HepG2 (cell line): Measurements from ENCODE around the gene DCST2. TPM values are rescaled to one million over a fixed set of nuclear protein-coding genes. Genes with fewer than 3 reads are reported as not detected.

Source experiments
- AGO2 ChIP-seq: fragments of 200-400 bp; formaldehyde crosslinking; optimal IDR thresholded peaks from 2 replicates; pipeline ENCODE3; 2017; ENCODE audit warnings: mild to moderate bottlenecking, low read depth, low read length, moderate library complexity
- CCAR2 ChIP-seq: fragments of 200-400 bp; formaldehyde crosslinking; optimal IDR thresholded peaks from 2 replicates; pipeline ENCODE3; 2018; ENCODE audit warnings: low read depth, mild to moderate bottlenecking, low read length, moderate library complexity
- E2F2 ChIP-seq: sonication (generic); formaldehyde crosslinking; IDR thresholded peaks from 2 replicates; pipeline ENCODE4 v1.4.0; 2020; ENCODE audit warnings: missing genetic modification reagents, borderline replicate concordance
- FOXJ3 ChIP-seq: sonication (generic); formaldehyde crosslinking; IDR thresholded peaks from 2 replicates; pipeline ENCODE4 v1.4.0; 2020; ENCODE audit warnings: missing genetic modification reagents, mild to moderate bottlenecking, borderline replicate concordance
- GMEB2 ChIP-seq: IDR thresholded peaks from 2 replicates; pipeline ENCODE4 v1.6.1; 2016; ENCODE audit warnings: missing biosample characterization, missing genetic modification reagents, low read depth
- HMGA1 ChIP-seq: sonication (generic); formaldehyde crosslinking; conservative IDR thresholded peaks from 2 replicates; pipeline ENCODE4 v1.4.0; 2020; ENCODE audit warnings: missing genetic modification reagents
- MAFG ChIP-seq: sonication (generic); formaldehyde crosslinking; IDR thresholded peaks from 2 replicates; pipeline ENCODE4 v1.5.1; 2020; ENCODE audit warnings: mild to moderate bottlenecking, missing genetic modification reagents
- POLR2G ChIP-seq: fragments of 200-400 bp; formaldehyde crosslinking; IDR thresholded peaks from 2 replicates; pipeline ENCODE4 v1.6.1; 2018; ENCODE audit warnings: mild to moderate bottlenecking, low read depth, low read length, moderate library complexity
- SIN3A ChIP-seq: IDR thresholded peaks from 2 replicates; pipeline ENCODE4 v1.6.1; 2011; ENCODE audit warnings: low read depth, mild to moderate bottlenecking, control low read depth, low read length, borderline replicate concordance
- SP2 ChIP-seq: sonication (generic); formaldehyde crosslinking; IDR thresholded peaks from 2 replicates; pipeline ENCODE4 v1.5.1; 2020; ENCODE audit warnings: mild to moderate bottlenecking, missing genetic modification reagents
- TMF1 ChIP-seq: sonication (generic); formaldehyde crosslinking; IDR thresholded peaks from 2 replicates; pipeline ENCODE4 v1.8.1; 2022; ENCODE audit warnings: low read depth, missing genetic modification reagents
- ZBTB7B ChIP-seq: sonication (generic); formaldehyde crosslinking; IDR thresholded peaks from 2 replicates; pipeline ENCODE4 v1.4.0; 2020; ENCODE audit warnings: missing genetic modification reagents
- ZNF282 ChIP-seq: fragments of 450-650 bp; IDR thresholded peaks from 2 replicates; pipeline ENCODE4 v1.6.1; 2018; ENCODE audit not compliant: partially characterized antibody
- ZNF30 ChIP-seq: sonication (generic); formaldehyde crosslinking; IDR thresholded peaks from 2 replicates; pipeline ENCODE4 v1.5.0; 2020; ENCODE audit warnings: mild to moderate bottlenecking, missing genetic modification reagents
- ZNF562 ChIP-seq: sonication (generic); formaldehyde crosslinking; IDR thresholded peaks from 2 replicates; pipeline ENCODE4 v1.8.0; 2022; ENCODE audit warnings: missing genetic modification reagents, borderline replicate concordance
- ZNF652 ChIP-seq: IDR thresholded peaks from 2 replicates; pipeline ENCODE4 v1.6.1; 2016; ENCODE audit warnings: low read depth, borderline replicate concordance
- ZNF713 ChIP-seq: sonication (generic); formaldehyde crosslinking; IDR thresholded peaks from 2 replicates; pipeline ENCODE4 v1.4.0; 2020; ENCODE audit warnings: mild to moderate bottlenecking, missing genetic modification reagents
- ZNF746 ChIP-seq: sonication (generic); formaldehyde crosslinking; IDR thresholded peaks from 2 replicates; pipeline ENCODE4 v1.8.0; 2022; ENCODE audit warnings: mild to moderate bottlenecking, missing genetic modification reagents
- polyA plus RNA-seq, 8 experiments: library from polyadenylated mRNA; depleted of rRNA in 3 of 8; stranded (reverse) in 7 of 8; unstranded in 1 of 8; fragments of >200 nt; fragmentation: Illumina TruSeq in 4 of 8; extraction: Trizol in 4 of 8; gene quantifications; 2 replicates each; pipeline versions ENCODE4 v1.2.1 to v1.2.3, GENCODE V29; 2011 to 2016; ENCODE audit warnings: low read depth in 4 of 8, missing spikeins in 1 of 8, mixed read lengths in 1 of 8; ENCODE audit not compliant: insufficient read depth in 1 of 8
- total RNA-seq, 5 experiments: library from RNA; depleted of rRNA; stranded (reverse); fragments of >200 nt; fragmentation: Illumina TruSeq; extraction: Trizol; gene quantifications; 2 replicates each; pipeline ENCODE4 v1.2.3, GENCODE V29; 2016; ENCODE audit warnings: low read depth in 1 of 5
- TF ChIP-seq, protein P1 (sequence below): sonication (generic); formaldehyde crosslinking; IDR thresholded peaks from 2 replicates; pipeline ENCODE4 v1.5.1; 2020; ENCODE audit warnings: mild to moderate bottlenecking, missing genetic modification reagents
- TF ChIP-seq, protein P2 (sequence below): IDR thresholded peaks from 2 replicates; pipeline ENCODE4 v1.6.1; 2016; ENCODE audit warnings: low read depth, borderline replicate concordance
- TF ChIP-seq, protein P3 (sequence below): IDR thresholded peaks from 2 replicates; pipeline ENCODE4 v1.6.1; 2016; ENCODE audit warnings: mild to moderate bottlenecking
- TF ChIP-seq, protein P4 (sequence below): sonication (generic); formaldehyde crosslinking; IDR thresholded peaks from 2 replicates; pipeline ENCODE4 v1.4.0; 2020; ENCODE audit warnings: mild to moderate bottlenecking, missing genetic modification reagents

The DCST2 gene
- total and polyA plus RNA-seq, 2 of the 13 experiments (the other 11 are each of a cell fraction or from before 2014, with no cell fraction given): 0.74 TPM; not detected in 1

DNA sequence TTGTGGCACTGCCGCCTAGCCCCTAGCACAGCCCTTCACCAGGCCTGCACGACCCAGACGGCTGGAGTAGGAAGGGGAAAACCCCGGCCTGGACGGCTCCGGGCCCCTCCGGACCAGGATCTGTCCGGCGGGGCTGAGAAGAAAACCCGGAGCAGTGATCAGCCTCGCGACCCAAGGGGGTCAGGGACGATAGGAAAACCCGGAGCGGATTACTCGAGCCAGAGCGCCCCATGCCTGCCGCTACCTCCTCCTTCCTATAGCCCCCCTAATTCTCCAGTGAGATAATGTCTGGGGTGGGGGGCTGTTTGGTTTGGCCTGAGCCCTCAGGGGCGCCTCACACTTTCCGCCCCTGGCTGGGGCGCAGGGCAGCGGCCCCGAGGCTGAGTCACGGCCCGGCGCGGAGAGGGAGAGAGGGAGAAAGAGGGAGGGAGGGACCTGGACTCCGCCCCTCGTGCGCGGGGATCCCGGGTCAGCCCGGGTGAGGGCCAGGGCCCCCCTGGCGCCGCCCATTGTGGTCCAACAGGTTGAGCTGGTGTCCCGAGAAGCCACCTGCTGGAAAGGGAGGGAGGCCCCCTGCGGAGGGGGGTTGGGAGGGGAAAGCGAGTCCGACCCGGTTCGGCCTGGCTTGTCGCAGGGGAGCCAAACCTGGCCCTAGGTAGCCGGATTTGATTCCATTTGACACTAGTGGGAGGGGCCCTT is 32.7 kb downstream of the DCST2 start (continued):
- TF ChIP-seq, protein P1, sequence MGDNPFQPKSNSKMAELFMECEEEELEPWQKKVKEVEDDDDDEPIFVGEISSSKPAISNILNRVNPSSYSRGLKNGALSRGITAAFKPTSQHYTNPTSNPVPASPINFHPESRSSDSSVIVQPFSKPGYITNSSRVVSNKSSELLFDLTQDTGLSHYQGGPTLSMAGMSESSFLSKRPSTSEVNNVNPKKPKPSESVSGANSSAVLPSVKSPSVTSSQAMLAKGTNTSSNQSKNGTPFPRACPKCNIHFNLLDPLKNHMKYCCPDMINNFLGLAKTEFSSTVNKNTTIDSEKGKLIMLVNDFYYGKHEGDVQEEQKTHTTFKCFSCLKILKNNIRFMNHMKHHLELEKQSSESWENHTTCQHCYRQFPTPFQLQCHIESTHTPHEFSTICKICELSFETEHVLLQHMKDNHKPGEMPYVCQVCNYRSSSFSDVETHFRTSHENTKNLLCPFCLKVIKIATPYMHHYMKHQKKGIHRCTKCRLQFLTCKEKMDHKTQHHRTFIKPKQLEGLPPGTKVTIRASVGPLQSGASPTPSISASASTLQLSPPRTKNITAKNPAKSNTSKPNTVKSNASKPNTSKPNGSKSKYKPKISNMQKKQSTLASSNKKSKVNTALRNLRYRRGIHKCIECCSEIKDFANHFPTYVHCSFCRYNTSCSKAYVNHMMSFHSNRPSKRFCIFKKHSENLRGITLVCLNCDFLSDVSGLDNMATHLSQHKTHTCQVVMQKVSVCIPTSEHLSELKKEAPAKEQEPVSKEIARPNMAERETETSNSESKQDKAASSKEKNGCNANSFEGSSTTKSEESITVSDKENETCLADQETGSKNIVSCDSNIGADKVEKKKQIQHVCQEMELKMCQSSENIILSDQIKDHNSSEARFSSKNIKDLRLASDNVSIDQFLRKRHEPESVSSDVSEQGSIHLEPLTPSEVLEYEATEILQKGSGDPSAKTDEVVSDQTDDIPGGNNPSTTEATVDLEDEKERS (CRISPR knock-in tag): no peak
- TF ChIP-seq TMF1 (CRISPR knock-in tag) (peak; percentile 47), SIN3A (peak; percentile 79), ZNF746 (peak; percentile 99), SP2 (CRISPR knock-in tag) (no peak; the same call in 1 of the 2 replicates), ZNF713 (CRISPR knock-in tag) (0 out of 2 replicates have a peak, but pooled peaks have one; percentile 68), POLR2G (peak; percentile 81), ZNF30 (CRISPR knock-in tag) (no peak), HMGA1 (CRISPR knock-in tag) (no peak), ZNF282 (no peak), ZBTB7B (CRISPR knock-in tag) (peak; percentile 94), MAFG (CRISPR knock-in tag) (no peak), ZNF562 (CRISPR knock-in tag) (no peak), ZNF652 (CRISPR knock-in tag) (peak; percentile 10; the same call in 1 of the 2 replicates), GMEB2 (no peak), CCAR2 (peak; percentile 94), E2F2 (CRISPR knock-in tag) (no peak), AGO2 (peak; percentile 96), FOXJ3 (peak; percentile 50; the same call in 1 of the 2 replicates)
- TF ChIP-seq, protein P2, sequence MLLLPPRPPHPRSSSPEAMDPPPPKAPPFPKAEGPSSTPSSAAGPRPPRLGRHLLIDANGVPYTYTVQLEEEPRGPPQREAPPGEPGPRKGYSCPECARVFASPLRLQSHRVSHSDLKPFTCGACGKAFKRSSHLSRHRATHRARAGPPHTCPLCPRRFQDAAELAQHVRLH (CRISPR knock-in tag): 0 out of 2 replicates have a peak, but pooled peaks have one; percentile 78
- TF ChIP-seq, protein P3, sequence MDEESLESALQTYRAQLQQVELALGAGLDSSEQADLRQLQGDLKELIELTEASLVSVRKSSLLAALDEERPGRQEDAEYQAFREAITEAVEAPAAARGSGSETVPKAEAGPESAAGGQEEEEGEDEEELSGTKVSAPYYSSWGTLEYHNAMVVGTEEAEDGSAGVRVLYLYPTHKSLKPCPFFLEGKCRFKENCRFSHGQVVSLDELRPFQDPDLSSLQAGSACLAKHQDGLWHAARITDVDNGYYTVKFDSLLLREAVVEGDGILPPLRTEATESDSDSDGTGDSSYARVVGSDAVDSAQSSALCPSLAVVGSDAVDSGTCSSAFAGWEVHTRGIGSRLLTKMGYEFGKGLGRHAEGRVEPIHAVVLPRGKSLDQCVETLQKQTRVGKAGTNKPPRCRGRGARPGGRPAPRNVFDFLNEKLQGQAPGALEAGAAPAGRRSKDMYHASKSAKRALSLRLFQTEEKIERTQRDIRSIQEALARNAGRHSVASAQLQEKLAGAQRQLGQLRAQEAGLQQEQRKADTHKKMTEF (CRISPR knock-in tag): peak; percentile 93
- TF ChIP-seq, protein P4, sequence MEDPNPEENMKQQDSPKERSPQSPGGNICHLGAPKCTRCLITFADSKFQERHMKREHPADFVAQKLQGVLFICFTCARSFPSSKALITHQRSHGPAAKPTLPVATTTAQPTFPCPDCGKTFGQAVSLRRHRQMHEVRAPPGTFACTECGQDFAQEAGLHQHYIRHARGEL: no peak
